ENCODE results near the gene DNAH7. TPM values are rescaled to one million over a fixed set of nuclear protein-coding genes. Genes with fewer than 3 reads are reported as not detected.

The DNAH7 gene
- total and polyA plus RNA-seq, 2 experiments from 2014 or later = 0.35 to 1.1 TPM

GRCh38 chr2:195721042-195721441, 347.6 kb downstream of the DNAH7 start:
- Mint-ChIP-seq H3K27me3 (ENCODE audit: insufficient read depth, low read depth, poor library complexity) (peaks cover 2% of the 10 kb centered on the region), H3K9me3 (no peaks in the 10 kb centered on the region), H3K27ac (no peak overlapping the region), H3K4me3 (no peak overlapping the region), H3K4me1 (peaks cover 38% of the 10 kb centered on the region), H3K36me3 (ENCODE audit: low read depth) (peaks cover 41% of the 10 kb centered on the region)
- H3K4me2 ChIP-seq = no peak overlapping the region
- H3F3A ChIP-seq (replicated peaks; ENCODE audit: low read depth) = no peaks in the 10 kb centered on the region
- TF ChIP-seq NANOG (IDR thresholded peaks at IDR 0.05; ENCODE audit: borderline replicate concordance) (no peak), CREB1 (CRISPR knock-in tag; IDR thresholded peaks at IDR 0.05; ENCODE audit: low read depth) (no peak), EZH2 (IDR thresholded peaks at IDR 0.05; ENCODE audit: low read depth, unreplicated experiment) (no peak), STAT1 (IDR thresholded peaks at IDR 0.05; ENCODE audit: unreplicated experiment) (no peak), POLR2AphosphoS5 (IDR thresholded peaks at IDR 0.05; ENCODE audit: low read depth) (no peak), EZH2phosphoT487 (IDR thresholded peaks at IDR 0.05; ENCODE audit: unreplicated experiment) (no peak), CTCF (conservative IDR thresholded peaks at IDR 0.05; ENCODE audit: low read depth in 2 of 2) (no peak), ZNF114 (CRISPR knock-in tag; IDR thresholded peaks at IDR 0.05) (no peak), JUNB (IDR thresholded peaks at IDR 0.05; ENCODE audit: unreplicated experiment) (no peak), ZNF331 (CRISPR knock-in tag; IDR thresholded peaks at IDR 0.05; ENCODE audit: low read depth) (no peak), REST (IDR thresholded peaks at IDR 0.05; ENCODE audit: unreplicated experiment) (no peak)
- TF ChIP-seq, protein P1, sequence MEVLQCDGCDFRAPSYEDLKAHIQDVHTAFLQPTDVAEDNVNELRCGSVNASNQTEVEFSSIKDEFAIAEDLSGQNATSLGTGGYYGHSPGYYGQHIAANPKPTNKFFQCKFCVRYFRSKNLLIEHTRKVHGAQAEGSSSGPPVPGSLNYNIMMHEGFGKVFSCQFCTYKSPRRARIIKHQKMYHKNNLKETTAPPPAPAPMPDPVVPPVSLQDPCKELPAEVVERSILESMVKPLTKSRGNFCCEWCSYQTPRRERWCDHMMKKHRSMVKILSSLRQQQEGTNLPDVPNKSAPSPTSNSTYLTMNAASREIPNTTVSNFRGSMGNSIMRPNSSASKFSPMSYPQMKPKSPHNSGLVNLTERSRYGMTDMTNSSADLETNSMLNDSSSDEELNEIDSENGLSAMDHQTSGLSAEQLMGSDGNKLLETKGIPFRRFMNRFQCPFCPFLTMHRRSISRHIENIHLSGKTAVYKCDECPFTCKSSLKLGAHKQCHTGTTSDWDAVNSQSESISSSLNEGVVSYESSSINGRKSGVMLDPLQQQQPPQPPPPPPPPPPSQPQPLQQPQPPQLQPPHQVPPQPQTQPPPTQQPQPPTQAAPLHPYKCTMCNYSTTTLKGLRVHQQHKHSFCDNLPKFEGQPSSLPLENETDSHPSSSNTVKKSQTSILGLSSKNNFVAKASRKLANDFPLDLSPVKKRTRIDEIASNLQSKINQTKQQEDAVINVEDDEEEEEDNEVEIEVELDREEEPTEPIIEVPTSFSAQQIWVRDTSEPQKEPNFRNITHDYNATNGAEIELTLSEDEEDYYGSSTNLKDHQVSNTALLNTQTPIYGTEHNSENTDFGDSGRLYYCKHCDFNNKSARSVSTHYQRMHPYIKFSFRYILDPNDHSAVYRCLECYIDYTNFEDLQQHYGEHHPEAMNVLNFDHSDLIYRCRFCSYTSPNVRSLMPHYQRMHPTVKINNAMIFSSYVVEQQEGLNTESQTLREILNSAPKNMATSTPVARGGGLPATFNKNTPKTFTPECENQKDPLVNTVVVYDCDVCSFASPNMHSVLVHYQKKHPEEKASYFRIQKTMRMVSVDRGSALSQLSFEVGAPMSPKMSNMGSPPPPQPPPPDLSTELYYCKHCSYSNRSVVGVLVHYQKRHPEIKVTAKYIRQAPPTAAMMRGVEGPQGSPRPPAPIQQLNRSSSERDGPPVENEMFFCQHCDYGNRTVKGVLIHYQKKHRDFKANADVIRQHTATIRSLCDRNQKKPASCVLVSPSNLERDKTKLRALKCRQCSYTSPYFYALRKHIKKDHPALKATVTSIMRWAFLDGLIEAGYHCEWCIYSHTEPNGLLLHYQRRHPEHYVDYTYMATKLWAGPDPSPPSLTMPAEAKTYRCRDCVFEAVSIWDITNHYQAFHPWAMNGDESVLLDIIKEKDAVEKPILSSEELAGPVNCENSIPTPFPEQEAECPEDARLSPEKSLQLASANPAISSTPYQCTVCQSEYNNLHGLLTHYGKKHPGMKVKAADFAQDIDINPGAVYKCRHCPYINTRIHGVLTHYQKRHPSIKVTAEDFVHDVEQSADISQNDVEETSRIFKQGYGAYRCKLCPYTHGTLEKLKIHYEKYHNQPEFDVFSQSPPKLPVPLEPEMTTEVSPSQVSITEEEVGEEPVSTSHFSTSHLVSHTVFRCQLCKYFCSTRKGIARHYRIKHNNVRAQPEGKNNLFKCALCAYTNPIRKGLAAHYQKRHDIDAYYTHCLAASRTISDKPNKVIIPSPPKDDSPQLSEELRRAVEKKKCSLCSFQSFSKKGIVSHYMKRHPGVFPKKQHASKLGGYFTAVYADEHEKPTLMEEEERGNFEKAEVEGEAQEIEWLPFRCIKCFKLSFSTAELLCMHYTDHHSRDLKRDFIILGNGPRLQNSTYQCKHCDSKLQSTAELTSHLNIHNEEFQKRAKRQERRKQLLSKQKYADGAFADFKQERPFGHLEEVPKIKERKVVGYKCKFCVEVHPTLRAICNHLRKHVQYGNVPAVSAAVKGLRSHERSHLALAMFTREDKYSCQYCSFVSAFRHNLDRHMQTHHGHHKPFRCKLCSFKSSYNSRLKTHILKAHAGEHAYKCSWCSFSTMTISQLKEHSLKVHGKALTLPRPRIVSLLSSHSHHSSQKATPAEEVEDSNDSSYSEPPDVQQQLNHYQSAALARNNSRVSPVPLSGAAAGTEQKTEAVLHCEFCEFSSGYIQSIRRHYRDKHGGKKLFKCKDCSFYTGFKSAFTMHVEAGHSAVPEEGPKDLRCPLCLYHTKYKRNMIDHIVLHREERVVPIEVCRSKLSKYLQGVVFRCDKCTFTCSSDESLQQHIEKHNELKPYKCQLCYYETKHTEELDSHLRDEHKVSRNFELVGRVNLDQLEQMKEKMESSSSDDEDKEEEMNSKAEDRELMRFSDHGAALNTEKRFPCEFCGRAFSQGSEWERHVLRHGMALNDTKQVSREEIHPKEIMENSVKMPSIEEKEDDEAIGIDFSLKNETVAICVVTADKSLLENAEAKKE (CRISPR knock-in tag; IDR thresholded peaks at IDR 0.05) = no peak
- TF ChIP-seq, protein P2, sequence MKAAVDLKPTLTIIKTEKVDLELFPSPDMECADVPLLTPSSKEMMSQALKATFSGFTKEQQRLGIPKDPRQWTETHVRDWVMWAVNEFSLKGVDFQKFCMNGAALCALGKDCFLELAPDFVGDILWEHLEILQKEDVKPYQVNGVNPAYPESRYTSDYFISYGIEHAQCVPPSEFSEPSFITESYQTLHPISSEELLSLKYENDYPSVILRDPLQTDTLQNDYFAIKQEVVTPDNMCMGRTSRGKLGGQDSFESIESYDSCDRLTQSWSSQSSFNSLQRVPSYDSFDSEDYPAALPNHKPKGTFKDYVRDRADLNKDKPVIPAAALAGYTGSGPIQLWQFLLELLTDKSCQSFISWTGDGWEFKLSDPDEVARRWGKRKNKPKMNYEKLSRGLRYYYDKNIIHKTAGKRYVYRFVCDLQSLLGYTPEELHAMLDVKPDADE (IDR thresholded peaks at IDR 0.05) = no peak
- H3K9me2 ChIP-seq (ENCODE audit: insufficient read depth) = no peaks in the 10 kb centered on the region
- no peak overlapping the region for H3K4me3 ChIP-seq
- H2AFZ ChIP-seq = no peak overlapping the region
- ATAC-seq (no peak), DNase-seq (ENCODE audit: low spot score) (no peak)
- no peak overlapping the region for H3K27ac ChIP-seq (ENCODE audit: low read depth)
- H3K36me3 ChIP-seq (ENCODE audit: insufficient read depth) = peaks cover 24% of the 10 kb centered on the region; the same call in 1 of the 2 replicates
- peaks cover 21% of the 10 kb centered on the region for H3K4me1 ChIP-seq (ENCODE audit: insufficient read depth)
- peaks cover 9% of the 10 kb centered on the region; the same call in 1 of the 2 replicates for H3K79me2 ChIP-seq (replicated peaks; ENCODE audit: insufficient read depth)
- H3K27me3 ChIP-seq (ENCODE audit: insufficient read depth) = no peaks in the 10 kb centered on the region
- no peaks in the 10 kb centered on the region for H4K20me1 ChIP-seq (replicated peaks; ENCODE audit: insufficient read depth)
